Measurements from ENCODE around the gene CNTN4.

DNA sequence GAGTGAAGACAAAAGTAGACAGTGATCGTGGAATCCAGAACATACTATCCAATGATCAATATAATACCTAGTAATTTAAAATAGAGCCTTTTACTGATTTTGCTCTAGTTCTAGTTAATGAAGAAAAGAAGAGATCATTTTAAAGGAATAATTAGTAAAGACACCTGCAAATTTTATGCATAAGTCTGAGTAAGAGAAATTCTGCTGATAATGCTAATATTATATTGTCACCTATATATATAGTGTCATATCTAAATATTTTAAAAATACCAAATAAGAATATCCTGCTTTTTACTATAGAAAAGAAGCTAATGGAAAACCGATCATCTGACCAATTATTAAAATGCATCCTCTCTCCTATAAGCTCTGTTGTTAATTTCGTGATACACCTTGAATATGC, 152.1 kb downstream of the CNTN4 start:
- TF ChIP-seq, protein P1, sequence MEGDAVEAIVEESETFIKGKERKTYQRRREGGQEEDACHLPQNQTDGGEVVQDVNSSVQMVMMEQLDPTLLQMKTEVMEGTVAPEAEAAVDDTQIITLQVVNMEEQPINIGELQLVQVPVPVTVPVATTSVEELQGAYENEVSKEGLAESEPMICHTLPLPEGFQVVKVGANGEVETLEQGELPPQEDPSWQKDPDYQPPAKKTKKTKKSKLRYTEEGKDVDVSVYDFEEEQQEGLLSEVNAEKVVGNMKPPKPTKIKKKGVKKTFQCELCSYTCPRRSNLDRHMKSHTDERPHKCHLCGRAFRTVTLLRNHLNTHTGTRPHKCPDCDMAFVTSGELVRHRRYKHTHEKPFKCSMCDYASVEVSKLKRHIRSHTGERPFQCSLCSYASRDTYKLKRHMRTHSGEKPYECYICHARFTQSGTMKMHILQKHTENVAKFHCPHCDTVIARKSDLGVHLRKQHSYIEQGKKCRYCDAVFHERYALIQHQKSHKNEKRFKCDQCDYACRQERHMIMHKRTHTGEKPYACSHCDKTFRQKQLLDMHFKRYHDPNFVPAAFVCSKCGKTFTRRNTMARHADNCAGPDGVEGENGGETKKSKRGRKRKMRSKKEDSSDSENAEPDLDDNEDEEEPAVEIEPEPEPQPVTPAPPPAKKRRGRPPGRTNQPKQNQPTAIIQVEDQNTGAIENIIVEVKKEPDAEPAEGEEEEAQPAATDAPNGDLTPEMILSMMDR (IDR thresholded peaks at IDR 0.05 in 8 of 11, conservative IDR thresholded peaks at IDR 0.05 in 3 of 11) = no peak
- no peak for TF ChIP-seq POLR2A (IDR thresholded peaks at IDR 0.05)

All from spleen (tissue), 7 donors.